Upper lobe of right lung (tissue), 1 donor: ENCODE results near the gene DYNLT5. TPM values are rescaled to one million over a fixed set of nuclear protein-coding genes. Genes with fewer than 3 reads are reported as not detected.
A peak's percentile ranks its signal among the peaks of the same experiment; 100 is the strongest.

Source experiments
- ATAC-seq: fragments of 200-7000 bp; cut with Tn5 transposase; one replicate; pipeline ENCODE4 v1.9.1; 2020; ENCODE audit warnings: mild to moderate bottlenecking, moderate library complexity
- DNase-seq: peaks from one replicate; pipeline ENCODE4 v3.0.0-alpha.2; 2020
- H3K27ac ChIP-seq: fragments of 200-600 bp; one replicate; pipeline ENCODE4 v1.8.0; 2022
- H3K27me3 ChIP-seq: fragments of 200-600 bp; one replicate; pipeline ENCODE4 v1.8.0; 2022; ENCODE audit warnings: mild to moderate bottlenecking
- H3K36me3 ChIP-seq: fragments of 200-600 bp; one replicate; pipeline ENCODE4 v1.8.0; 2022
- H3K4me1 ChIP-seq: fragments of 200-600 bp; one replicate; pipeline ENCODE4 v1.8.0; 2022
- H3K4me3 ChIP-seq: fragments of 200-600 bp; one replicate; pipeline ENCODE4 v1.8.0; 2022; ENCODE audit warnings: mild to moderate bottlenecking
- H3K9me3 ChIP-seq: fragments of 200-600 bp; one replicate; pipeline ENCODE4 v1.8.0; 2022
- intact Hi-C: fragments of 100-400 bp; cut with DNase I; formaldehyde crosslinking; loops from one replicate; pipeline ENCODE4 v1.11.0; 2022
- long read RNA-seq: library from polyadenylated mRNA; unstranded; transcript quantifications from one replicate; pipeline ENCODE4 v2.0.0, GENCODE V29; 2021
- total RNA-seq: library from RNA; stranded (reverse); fragmentation: NEBNext Ultra II Directional; extraction: Animal tissue kit (Norgen Biotek cat#: 25700); gene quantifications from one replicate; pipeline ENCODE4 v1.2.1, GENCODE V29; 2021
- TF ChIP-seq, protein P1 (sequence below): fragments of 200-600 bp; IDR thresholded peaks from one replicate; pipeline ENCODE4 v1.8.0; 2022; ENCODE audit warnings: antibody characterized with exemption
- donor health status: DM: no; HTN: yes; CAD: no; lungs with severe emphysema.

DYNLT5 gene, protein sequence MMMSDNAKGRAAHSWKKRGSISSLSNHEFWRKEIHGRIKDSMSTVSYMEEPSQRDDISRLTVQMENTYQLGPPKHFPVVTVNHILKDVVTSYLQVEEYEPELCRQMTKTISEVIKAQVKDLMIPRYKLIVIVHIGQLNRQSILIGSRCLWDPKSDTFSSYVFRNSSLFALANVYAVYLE
- total RNA-seq: 3.3 TPM
- long read RNA-seq, partial matches to known transcripts: 0 of 4 reads
- long read RNA-seq, other reads (novel, unspliced or antisense): 1 of 4 reads

DNA sequence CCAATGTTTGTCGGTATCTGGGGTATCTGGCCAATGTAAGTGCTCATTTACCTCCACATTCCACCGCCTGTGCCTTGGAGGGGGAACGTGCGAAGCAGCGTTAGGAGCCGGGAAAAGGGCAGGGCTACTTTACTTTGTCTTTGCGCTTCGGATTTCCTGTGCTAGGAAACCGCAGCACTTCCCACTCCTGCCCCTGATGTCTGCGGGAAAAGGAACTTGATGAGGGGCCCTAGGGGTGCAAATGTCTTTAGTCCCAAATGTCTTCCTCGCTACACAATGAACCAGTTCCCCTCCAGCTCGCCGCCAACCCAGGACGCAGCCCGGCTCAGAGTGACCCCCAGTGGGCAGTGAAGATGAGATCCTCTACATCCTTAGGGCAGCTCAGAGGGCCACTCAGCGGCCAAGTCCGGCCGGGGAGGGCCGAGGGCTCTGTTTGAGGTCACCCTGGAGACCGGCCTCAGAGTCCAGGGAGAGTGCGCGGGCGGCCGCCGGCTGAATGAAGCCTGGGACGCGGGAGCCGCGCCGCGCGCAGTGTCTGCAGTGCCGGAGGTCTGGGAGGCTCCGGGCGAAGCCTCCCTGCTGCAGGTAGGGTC lies at the start of gene DYNLT5:
Gene DYNLT5 (plus strand): TSS at position 460 of the 593 bp plus-strand sequence. CDS start 2,200 bp downstream, outside the sequence.
- intact Hi-C loops: no loop called here
- H3K9me3 ChIP-seq: no peaks in the 10 kb centered on the region
- no peaks in the 10 kb centered on the region for H3K36me3 ChIP-seq
- peak within 1 kb of the TSS; percentile 42 for H3K4me3 ChIP-seq
- H3K27me3 ChIP-seq: no peaks in the 10 kb centered on the region
- DNase-seq (peak; percentile 75), ATAC-seq (peak; percentile 96)
- TF ChIP-seq, protein P1, sequence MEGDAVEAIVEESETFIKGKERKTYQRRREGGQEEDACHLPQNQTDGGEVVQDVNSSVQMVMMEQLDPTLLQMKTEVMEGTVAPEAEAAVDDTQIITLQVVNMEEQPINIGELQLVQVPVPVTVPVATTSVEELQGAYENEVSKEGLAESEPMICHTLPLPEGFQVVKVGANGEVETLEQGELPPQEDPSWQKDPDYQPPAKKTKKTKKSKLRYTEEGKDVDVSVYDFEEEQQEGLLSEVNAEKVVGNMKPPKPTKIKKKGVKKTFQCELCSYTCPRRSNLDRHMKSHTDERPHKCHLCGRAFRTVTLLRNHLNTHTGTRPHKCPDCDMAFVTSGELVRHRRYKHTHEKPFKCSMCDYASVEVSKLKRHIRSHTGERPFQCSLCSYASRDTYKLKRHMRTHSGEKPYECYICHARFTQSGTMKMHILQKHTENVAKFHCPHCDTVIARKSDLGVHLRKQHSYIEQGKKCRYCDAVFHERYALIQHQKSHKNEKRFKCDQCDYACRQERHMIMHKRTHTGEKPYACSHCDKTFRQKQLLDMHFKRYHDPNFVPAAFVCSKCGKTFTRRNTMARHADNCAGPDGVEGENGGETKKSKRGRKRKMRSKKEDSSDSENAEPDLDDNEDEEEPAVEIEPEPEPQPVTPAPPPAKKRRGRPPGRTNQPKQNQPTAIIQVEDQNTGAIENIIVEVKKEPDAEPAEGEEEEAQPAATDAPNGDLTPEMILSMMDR: peak; percentile 15
- peaks cover 8% of the 10 kb centered on the region for H3K4me1 ChIP-seq
- H3K27ac ChIP-seq: peak within 1 kb of the TSS; percentile 27

DNA sequence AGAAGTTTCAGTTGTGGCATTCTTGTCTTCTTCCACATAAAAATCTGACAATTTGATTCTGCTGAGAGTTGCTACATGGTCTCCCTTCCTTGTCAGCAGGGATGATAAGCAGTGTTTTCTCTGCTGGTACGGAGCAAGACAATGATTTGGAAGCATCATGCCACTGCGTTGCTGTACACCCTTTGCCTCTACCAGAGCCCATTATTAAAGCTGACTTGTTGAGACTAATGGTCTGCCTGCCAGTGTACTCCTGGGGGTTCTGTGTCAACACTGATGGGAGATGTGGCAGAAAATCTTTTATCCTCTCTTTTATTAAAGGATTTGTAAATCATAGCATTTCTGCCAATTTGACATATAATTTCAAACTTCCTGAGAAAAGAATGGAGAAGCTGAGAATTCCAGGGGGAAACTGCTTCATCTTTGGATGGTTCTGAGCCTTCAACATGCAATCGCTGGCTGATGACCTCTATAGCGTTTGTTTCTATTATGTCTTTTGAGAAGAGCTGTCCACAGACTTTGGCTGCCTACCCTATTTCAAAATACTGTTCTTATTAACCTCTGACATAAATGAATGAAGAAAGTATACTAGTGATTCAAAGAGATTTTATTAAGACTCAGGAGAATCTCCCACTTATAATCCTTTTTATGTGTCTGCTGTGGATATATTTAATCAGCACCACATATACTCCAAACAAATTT lies 47.9 kb upstream of the DYNLT5 start:
- no peak for DNase-seq
- no peaks in the 10 kb centered on the region for H3K36me3 ChIP-seq
- no peak for ATAC-seq
- H3K9me3 ChIP-seq: no peaks in the 10 kb centered on the region
- TF ChIP-seq, protein P1: no peak
- intact Hi-C loops: no loop called here
- no peaks in the 10 kb centered on the region for H3K27me3 ChIP-seq
- H3K4me1 ChIP-seq: no peaks in the 10 kb centered on the region
- no peak overlapping the region for H3K27ac ChIP-seq
- H3K4me3 ChIP-seq: no peak overlapping the region

DNA sequence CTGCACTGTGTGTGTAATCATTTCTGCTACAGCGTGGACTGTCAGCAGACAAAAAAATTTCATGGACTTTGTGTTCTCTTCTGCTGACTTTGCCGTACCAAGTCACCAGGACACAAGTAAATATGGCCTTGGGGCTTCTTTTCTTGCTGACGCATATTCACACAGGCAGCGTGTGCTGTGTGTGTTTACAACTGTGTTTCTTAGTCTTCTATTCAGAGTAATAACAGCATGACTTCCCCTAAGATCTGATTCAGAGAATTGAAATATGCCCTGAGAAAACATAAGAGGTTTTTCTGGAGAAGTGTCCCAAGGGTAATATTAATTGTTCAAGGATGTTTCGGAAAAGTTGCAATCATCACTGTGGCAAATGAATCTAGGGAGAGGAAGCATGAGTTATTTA lies 47.1 kb upstream of the DYNLT5 start:
- no peak overlapping the region for H3K27ac ChIP-seq
- no peak for DNase-seq
- H3K9me3 ChIP-seq: no peaks in the 10 kb centered on the region
- intact Hi-C loops: no loop called here
- no peaks in the 10 kb centered on the region for H3K36me3 ChIP-seq
- no peaks in the 10 kb centered on the region for H3K27me3 ChIP-seq
- H3K4me3 ChIP-seq: no peak overlapping the region
- ATAC-seq: no peak
- TF ChIP-seq, protein P1: no peak
- H3K4me1 ChIP-seq: no peaks in the 10 kb centered on the region

DNA sequence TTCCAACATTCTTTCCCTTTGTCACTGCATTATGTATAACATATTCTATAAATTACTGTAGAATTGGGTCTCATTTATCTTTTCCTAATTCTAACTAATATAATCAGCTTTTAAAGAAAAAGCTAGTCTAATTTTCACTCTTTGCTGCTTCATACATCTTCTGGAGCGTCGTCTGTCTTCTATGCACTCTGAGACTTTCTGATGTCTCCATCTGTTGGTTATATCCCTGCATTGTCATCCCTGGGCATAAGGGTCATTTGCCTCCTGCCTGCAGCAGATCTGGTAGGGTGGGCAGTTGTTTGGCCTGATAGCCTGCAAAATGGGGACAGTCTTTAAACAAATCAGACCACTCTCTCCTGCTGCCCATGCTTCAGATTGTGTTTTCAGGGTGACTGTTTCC lies 40.8 kb upstream of the DYNLT5 start:
- no peaks in the 10 kb centered on the region for H3K4me1 ChIP-seq
- TF ChIP-seq, protein P1: no peak
- no peak overlapping the region for H3K4me3 ChIP-seq
- H3K27ac ChIP-seq: no peak overlapping the region
- H3K9me3 ChIP-seq: no peaks in the 10 kb centered on the region
- ATAC-seq (no peak), DNase-seq (no peak)
- no peaks in the 10 kb centered on the region for H3K36me3 ChIP-seq
- no peaks in the 10 kb centered on the region for H3K27me3 ChIP-seq
- intact Hi-C loops: no loop called here

DNA sequence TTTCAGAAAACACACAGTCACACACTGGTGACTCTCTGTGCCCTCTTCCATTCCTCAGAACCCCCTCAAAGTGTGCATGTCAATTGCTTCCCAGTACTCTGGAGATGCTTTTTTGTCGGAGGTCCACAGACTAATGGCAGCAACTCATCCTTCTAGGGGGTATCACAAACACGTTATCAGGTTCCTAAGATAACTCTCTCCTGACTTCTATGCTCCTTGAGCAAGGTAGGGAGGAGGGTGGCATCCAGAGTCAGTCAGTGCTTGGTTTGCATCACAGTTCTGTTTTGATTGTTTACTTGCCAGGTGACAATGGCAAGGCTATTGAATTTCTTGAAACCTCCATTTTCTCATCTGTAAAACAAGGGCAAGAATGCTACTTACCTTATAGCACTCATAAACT lies 39.4 kb upstream of the DYNLT5 start:
- no peak for ATAC-seq
- DNase-seq: no peak
- Histone ChIP-seq H3K4me1 (no peaks in the 10 kb centered on the region), H3K27me3 (no peaks in the 10 kb centered on the region), H3K36me3 (no peaks in the 10 kb centered on the region), H3K9me3 (no peaks in the 10 kb centered on the region), H3K27ac (no peak overlapping the region), H3K4me3 (no peak overlapping the region)
- TF ChIP-seq, protein P1: no peak
- intact Hi-C loops: no loop called here
